Medulla oblongata (tissue), 1 donor: Measurements from ENCODE around the gene SPON2.
A peak's percentile ranks its signal among the peaks of the same experiment; 100 is the strongest.

Experiments used
- DNase-seq: peaks from one replicate; pipeline ENCODE4 v3.0.0-alpha.2; 2015; ENCODE audit errors: extremely low spot score

Gene SPON2

GRCh38 chr4:1172971-1173757 lies 781 bp upstream of the SPON2 start:
- DNase-seq = no peak

DNA sequence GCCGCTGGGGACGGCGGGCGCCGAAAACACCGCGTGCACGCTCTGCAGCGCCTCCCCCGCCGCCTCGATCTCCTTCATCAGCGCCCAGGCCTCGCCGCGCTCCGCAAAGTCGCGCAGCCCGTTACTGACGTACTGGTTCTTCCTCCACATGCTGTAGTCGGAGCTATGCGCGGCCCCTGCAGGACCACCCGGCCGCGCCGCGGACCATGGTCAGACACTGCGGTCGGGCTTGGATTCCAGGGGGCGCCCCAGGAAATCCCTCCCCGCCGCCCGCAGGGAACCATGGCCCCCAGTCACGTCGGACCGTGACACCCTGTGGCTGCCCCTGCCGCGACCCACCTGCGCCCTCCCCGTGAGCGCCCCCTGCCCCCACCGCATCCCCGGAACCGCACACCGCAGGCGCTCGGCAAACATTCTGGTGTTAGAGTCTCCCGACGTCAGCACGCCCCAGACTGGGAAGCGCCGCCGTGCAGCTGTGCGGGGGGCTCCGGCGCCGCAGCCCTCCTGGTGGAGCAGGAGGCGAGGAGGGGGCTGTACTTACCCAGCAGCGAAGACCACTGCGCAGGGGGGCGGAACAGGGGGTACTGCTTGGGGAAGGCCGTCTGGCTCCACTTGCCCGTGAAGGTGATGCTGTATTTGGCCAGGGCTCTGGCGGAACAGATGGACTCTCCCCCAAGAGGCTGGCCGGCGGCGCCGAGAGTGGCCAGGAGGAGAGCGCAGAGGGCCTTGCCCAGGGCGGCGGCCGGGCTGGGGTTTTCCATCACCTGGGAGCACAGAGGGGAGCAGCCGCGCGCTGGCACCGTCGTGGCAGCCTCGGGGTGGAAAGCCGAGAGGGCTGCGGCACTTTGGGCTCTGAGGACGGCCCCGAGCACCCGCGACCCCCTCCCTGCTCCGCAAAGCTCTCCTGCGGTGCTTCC lies 814 bp downstream of the SPON2 start:
- DNase-seq = no peak

DNA sequence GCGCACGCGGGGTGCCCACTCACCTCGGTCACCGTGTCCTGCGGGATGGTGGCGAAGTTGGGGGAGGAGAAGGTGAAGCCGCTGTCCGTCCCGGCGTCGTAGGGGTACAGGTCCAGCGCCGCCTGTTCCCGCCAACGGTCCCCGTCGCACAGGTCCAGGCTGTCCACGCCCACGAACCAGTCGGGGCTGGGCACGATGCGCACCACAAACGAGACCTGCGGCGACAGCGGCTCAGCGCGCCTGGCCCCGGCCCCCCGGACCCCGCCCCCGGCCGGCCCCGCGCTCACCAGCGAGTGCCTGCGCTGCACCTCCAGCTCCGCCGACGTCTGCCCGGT lies 1.4 kb downstream of the SPON2 start:
- no peak for DNase-seq

- no peak for DNase-seq
Measured at GRCh38 chr4:1170156-1170975, 2.0 kb downstream of the SPON2 start.

DNA sequence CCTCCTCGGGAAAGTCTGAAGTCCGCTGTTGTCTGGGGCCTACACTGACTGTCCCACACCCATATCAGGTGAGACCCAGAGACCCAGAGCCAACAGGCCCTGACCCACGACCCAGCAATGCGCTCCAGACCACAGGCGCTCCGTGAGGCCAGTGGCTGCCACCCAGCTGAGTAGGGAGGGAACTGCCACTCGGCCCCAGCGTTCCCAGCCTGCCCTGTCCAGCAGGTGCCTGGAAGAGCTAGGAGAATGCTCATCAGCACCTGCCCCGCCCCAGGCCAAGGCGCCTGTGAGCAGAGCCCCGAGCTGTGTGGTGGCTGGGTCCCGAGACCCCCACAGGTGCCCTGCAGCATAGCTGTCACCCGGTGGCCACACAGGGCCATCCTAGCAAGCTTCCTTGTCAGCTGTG lies 2.7 kb downstream of the SPON2 start:
- DNase-seq = no peak

DNA sequence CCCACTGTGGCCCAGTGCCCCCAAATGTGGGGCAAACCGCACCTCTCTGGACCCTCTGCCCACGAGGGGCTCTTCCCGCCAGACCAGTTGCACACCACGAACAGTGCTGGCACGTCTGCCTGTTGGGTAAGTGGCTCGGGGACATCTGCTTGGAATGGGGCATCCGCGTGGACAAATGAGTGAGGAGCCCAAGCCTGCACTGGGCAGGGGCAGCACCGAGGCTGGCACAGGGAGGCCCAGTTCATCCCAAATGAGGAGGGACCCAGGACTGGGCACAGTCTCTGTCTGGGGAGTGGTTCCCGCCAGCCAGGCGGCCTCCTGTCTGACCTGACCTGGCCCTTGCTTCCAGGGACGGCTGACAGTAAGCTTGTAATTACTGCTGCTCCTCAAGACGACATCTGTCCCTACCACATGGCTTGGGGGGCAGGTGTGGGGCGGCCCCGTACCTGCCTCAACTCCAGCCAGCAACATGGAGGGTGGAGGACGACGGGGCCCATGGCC lies 3.2 kb downstream of the SPON2 start:
- DNase-seq = no peak

- DNase-seq = no peak
Measured at GRCh38 chr4:1168191-1169101, 3.9 kb downstream of the SPON2 start.

- DNase-seq = peak; percentile 70
Measured at GRCh38 chr4:1167244-1167949, 5.0 kb downstream of the SPON2 start.

- no peak for DNase-seq
Measured at GRCh38 chr4:1166509-1167243, 5.7 kb downstream of the SPON2 start.

DNA sequence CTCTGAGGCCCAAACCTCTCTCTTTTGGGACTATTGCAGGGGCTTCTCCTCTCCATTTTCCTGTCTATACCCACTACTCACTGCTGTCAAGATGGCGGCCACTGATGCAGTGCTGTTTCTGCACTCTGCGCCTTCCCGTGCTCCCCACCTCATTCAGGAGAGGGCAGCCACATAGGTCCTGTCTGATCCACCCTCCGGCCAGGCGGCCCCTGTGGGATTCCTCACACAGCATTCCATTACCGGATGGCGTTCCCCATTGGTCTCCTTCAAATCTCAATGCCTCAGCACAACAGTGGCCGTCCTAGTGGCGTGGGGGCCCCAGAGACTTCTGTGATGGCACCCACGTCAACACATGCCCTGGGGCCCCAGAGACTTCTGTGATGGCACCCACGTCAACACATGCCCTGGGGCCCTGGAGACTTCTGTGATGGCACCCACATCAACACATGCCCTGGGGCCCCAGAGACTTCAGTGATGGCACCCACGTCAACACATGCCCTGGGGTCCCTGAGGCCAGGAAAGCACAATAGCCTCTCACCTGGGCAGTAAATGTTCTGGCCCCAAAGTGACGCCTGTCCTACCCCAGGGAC lies 7.3 kb downstream of the SPON2 start:
- DNase-seq = no peak

DNA sequence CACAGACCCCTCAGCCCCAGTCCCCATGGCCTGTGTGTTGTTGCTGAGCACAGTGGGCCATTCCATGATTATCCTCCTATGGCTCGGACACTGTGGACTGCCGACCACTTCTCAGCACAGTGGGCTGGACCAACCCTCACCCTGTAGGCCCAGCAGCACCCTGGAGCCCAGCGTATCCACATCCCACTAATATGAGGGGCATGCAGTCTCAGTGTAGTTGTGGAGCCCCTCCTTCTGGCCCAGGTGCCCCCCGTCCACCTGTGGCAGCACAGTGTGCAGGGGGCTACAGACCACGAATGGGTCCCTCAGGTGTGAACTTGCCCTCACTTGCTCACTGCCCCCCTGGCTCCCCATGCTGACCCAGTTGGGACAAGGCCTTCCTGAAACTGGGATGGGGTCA lies 7.9 kb downstream of the SPON2 start:
- no peak for DNase-seq

- DNase-seq = no peak
Measured at GRCh38 chr4:1164040-1164439, 8.3 kb downstream of the SPON2 start.

DNA sequence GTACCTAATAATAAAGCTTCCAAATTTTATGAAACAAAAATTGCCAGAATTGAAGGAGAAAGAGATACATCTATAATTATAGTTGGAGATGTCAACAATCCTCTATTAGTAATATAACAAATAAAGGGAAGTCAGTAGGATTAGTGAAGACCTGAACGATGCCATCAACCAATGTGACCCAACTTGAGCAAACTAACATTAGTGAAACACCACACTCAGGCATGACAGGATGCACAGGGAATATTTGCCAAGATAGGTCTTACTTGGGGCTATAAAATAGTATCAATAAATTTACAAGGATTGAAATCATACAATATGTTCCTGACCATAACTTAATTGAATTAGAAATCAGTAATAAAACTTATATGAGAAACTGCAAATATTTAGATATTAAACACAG lies 12.0 kb downstream of the SPON2 start:
- no peak for DNase-seq

GRCh38 chr4:1156069-1156468 lies 16.3 kb downstream of the SPON2 start:
- DNase-seq = no peak

DNA sequence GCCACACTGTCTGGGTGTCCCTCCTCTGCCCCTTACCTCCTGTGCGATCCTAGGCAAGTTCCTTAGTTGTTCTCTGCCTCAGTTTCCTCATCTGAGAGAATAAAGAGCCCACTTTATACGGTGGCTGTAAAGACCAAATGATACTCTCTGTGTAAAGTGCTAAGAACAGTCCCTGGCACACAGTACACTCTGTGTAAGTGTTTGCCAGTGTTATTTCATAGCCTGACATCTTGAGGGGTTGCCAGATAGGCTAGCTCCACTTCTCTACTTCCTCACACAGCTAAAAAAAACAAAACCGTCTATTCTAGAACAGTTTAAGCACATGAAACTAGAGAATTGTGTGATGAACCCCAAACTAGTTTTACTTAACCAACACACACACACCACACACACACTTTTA lies 17.1 kb downstream of the SPON2 start:
- DNase-seq = no peak

GRCh38 chr4:1154523-1155182 lies 17.7 kb downstream of the SPON2 start:
- no peak for DNase-seq

GRCh38 chr4:1154126-1154522 lies 18.3 kb downstream of the SPON2 start:
- DNase-seq = no peak

DNA sequence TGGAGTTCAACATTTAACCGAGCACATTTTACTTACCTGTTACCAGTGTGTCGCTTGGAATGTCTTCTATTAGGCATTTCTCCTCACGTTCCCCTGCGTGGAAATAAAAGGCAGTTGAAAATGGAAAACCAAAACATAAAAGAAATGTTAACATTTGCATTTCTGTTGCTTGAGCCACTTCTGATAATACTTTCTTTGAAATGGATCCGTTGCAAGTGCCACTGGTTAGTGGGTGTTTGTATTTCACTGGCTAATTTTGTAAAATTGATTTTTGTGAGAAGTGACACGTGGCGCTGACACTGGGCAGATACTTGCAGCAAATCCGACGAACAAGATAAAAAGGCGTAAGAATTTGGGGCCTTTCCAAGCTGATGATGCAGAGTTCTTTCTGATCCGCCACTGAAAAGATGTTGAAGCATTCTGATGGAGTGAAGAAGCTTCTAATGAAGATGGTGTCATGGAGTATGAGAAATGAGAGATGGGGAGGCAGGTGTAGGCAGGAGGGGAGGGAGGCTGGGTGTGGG lies 18.8 kb downstream of the SPON2 start:
- DNase-seq = no peak
